NCI-H1694 (cell line): ENCODE data around the gene H2AZ1.

Source experiments
- DNase-seq: peaks from one replicate; lab custom pipeline; 2025; lab: John Stamatoyannopoulos, UW

The H2AZ1 gene

DNA sequence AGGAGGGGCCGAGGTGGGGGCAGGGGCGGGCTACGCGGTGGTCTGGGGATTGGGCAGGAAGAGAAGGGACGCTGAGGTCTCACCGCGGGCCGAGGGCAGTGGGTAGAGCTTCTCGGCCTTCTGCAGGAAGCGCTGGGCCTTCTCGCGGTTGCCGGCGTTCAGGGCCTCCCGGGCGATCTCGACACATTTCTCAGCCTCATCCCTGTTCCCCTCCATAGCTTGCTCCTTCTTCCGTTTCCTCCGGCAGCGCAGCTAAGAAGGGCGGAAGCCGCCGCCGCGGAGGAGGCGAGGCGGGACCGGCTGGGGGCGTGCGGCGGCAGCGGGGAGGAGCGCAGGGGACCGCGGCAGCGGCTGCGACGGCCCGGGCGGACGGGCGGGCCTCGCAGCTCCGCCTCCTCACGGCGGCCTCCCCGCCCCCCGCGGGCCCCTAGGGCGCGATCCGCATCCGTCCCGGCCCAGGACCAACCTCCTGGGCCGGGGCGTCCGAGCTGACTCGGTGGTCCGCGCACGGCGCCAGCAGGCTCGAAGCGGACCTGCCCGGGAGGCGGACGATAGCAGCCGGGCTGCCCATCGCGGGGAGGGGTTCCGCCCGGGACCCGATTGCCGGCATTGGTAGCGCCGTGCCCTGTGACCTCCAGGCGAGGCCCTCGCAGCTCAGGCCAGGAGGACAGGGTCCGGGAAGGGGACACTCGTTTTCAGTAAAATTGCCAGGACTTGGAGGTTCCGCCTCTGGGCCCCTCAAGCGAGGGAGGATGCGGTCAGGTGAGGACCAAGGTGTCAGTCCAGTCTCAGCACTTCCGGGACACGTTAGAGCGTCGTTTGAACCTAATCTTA is 3.5 kb downstream of the H2AZ1 start, which contains the start of gene DNAJB14:
TSS of gene DNAJB14 (minus strand) at position 263 of the 834 bp plus-strand sequence. CDS start at position 216, 47 bp downstream.
- DNase-seq = peak; percentile 24

DNA sequence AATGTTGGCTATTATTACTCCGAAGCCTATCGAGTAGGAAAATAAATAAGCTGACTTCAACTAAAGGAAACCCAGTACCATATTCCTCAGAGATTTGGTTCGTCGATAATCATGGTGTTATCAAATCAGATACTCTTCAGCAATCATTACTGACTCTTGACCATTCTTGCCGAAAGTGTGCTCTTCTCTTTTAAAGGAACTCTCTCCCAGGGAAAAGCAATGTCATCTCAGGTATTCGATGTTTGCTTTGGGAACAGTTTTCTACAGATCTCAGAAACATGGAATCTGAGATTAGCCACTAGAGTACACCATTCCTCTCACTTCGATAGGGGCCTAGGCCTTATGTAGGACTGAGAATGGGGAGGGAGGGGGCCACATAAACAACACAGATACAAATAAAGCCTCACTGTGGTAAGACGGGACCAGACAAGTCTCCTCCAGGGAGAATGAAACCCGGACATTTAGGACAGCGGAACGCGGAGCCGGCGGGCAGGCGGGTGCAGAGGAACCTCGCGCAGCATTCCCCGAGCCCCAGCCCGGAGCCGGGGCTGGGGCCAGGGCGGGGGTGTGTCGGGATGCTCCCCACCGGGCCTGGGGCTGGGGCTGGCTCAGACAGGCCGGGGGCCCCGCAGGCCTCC is 4.2 kb downstream of the H2AZ1 start:
- no peak for DNase-seq

DNA sequence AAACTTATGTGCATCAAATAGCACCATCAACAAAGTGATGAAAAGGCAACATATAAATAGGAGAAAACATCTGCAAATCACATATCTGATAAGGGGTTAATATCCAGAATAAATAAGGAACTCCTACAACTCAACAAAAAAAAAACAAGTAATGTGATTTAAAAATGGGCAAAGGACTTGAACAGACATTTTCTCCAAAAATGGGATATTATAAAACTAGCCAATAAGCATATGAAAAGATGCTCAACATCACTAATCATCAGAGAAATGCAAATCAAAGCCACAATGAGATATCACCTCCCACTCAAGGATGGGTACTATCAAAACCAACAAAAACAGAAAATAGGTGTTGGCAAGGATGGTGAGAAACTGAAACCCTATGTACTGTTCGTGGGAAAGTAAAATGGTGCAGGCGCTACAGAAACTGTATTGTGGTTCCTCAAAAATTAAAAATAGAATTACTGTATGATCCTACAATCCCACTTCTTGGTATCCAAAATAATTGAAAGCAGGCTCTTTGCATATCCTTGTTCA is 6.1 kb downstream of the H2AZ1 start:
- DNase-seq = no peak

DNA sequence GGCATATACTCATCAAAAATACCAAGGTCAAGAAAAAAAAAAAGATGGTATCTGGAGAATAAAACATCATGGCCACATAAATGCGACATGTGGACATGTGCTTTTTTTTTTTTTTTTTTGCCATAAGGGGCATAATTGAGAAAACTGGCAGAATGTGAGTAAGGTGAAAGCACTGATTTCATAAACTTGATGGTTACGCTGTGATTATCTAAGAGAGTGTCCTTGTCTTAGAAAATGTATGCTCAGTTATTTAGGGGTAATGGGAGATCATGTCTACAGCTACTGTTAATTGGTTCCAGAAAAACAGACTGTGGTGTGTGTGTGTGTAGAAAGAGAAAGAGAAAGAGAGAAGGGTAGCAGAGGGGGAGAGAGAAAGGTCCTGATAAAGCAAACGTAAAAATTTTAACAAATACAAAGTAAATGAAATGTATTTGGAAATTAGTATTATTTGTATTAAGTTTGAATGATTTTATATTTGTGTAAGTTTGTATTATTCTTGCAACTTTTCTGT is 11.8 kb downstream of the H2AZ1 start:
- DNase-seq = no peak

DNA sequence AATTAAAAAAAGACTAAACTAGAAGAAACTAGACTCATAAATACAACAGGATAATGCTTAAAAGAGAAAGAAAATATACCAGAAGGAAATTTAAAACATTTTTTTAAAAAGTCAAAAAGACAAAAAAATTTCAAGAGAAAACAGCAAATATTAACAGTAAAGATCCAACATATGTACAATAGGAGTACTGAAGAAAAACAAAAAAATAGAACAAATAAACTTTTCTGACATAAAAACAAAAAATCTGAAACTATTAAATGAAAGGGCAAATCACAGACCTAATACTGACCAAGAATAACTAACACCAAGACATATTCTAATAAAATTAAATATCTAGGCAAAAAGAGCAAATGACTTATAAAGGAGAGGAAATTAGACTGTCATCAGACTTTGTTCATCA is 15.2 kb downstream of the H2AZ1 start:
- DNase-seq = no peak

DNA sequence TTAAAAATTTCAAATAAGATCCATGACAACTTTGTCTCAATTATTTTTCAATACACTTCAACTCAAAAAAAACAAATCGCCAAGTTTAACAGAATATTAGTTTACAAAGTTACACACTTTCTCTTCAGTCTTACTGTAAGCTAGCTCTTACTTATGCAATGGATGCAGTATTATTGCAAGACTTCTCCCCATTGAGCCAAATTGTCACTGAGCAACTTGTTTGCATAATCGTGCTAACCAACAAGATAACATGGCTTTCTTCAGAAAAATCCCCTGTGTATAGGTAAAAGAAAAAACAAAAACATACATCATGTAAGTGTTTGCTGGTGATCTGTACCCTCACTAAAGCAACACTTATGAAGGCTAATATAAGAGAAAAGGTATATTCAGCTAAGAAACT is 22.5 kb downstream of the H2AZ1 start:
- DNase-seq = no peak

DNA sequence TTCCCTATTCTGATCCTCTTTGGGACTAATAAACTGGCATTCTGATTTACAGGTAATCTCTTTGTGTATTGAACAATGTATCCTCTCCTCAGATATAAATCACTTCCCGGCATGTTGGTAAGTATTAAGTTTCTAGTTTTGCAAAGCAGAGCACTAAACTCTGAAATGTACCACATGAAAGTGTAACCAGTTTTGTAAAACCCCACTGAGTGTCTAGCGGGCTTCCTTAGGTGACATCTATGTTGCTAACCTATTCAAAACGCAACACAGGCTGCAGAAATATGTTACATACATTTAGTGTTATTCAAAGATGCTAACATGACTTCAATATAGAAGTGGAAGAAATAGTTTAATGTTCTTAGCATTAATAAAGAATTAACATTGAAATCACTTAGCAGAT is 28.9 kb downstream of the H2AZ1 start:
- DNase-seq = no peak

DNA sequence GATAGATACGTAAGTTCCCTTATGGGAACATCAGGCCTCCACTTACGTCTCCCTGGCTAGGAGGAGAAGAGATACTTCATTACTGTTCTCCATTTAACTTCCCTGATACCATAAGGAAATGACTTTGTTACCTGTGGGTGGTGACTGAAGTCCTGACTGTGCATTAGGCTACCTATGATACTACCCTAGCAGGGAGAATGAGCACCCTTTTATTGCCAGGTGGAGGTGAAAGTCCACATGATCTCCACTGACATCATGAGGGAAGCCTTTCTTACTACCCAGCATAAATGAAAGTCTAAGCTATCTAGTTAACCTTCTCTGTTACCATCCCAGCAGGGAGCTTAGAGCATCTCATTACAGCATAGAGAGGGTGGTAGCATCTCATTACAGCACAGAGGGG is 31.4 kb downstream of the H2AZ1 start:
- DNase-seq = no peak

DNA sequence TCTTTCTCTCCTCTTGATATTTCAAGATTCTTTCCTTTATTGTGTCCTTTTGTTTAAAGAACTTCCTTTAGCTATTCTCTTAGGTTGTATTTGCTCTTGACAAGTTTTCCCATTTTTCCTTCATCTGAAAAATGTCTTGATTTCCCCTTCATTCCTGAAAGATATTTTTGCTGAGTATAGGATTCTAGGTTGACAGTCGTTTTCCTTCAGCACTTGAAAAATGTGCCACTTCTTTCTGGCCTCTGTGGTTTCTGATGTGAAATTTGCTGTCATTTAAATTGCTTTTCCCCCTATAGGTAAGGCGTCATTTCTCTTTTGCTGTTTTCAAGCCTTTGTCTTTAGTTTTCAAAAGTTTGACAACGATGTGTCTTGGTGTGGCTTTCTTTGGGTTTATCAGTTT is 32.5 kb downstream of the H2AZ1 start:
- DNase-seq = no peak

DNA sequence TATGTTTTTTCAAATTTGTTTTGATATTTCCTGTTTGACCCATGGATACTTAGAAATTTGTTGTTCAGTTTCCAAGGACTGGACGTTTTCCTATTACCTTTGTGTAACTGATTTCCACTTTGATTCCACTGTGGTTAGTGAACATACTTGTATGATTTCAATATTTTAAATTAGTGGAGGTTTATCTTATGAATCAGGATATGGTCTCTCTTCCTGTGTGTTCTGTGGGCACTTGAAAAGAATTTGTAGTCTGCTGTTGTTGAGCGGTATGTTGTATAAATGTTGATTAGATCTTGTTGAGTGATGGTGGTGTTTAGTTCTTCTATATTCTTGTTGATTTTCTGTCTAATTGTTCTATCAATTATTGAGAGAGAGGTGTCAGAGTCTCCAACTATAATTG is 34.6 kb downstream of the H2AZ1 start:
- no peak for DNase-seq
